NCI-H1417 treated with DMSO at 0.1 percent for 48 hours (cell line): ENCODE data around the gene CEP20.
"Not testable (repeated sequence)": the region's sequence is repeated elsewhere in the genome, so short reads cannot be mapped to it uniquely, and the experiment has no call there.

Experiments
- DNase-seq: peaks from one replicate; lab custom pipeline; 2025; lab: John Stamatoyannopoulos, UW

Gene CEP20

DNA sequence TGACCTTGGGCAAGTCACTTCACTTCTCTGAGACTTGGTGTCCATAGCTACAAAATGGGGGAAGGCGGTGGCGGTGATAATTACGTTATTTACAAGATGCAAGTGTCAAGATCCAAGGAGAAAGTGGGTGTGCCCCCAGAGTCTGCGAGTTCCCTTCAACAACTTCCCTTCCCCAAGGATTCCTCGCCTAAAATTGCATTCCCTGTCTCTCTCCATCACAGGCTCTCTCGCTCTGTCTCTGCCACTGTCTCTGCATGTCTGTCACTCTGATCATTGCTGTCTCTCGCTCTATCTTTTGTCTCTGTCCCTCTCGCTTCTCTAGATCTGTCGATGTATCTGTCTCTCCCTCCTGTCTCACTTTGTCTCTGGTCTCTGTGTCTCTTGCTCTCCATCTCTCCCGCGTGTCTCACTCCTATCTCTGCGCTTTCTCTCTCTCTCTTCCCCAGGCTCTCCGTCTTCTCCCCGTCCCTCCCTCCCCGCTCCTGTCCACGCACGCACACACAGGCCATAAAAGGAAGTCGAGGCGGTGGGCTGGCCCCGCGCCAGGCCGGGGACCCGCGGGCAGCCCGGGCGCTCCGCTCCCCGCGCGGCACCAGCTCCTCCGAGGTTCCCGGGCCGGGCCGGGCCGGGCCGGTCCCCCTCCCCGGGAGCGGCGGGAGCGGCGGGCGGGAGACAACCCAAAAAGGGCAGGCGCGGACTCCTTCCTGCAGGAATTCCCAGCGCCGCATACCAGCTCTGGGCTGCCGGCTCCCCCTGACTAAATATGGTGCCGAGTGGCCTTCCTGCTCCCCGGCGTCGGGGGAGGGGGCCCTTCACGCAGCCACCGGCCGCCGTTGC lies 30.5 kb downstream of the CEP20 start:
- no peak for DNase-seq

DNA sequence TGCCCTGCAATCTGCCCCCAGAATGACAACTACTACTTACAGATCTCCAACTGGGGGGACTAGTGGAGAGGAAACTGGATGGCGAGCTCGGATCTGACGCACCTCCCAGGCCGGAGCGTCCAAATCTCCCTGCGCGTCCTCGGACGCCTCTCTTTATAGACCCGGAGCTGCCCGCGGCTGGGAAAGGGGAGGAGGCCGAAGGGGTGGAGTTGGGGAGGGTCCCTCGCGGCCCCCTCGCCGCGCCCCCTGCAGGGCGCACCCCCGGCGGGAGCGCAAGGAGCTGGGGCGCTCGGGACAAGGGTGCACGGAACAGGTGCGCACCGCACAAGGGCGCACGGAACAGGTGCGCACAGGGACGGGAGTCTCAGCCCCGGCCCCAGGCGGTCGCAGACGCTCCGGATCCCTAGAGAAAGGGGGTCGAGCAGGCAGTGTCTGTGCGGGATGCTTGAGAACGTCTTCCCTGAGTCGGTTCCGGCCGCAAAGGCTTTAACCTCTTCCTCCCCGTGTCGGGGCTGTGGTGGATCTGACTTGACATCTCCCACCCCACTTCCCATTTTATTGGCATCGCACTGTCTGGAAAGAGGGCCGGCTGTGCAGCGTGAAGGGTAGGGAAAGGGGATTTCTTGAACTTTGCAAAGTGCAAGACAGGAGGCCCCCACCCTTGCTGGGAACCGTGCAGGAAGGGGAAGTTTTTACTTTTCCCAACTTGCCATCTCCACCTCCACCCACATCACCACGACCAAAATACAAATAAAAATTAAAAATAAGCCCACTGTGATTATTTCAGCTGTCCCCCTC lies 31.3 kb downstream of the CEP20 start, which contains the start of gene MYH11:
Gene MYH11, minus strand, starts transcription at position 128 of the 798 bp plus-strand sequence. CDS start 18,776 bp downstream, outside the sequence.
- no peak for DNase-seq

DNA sequence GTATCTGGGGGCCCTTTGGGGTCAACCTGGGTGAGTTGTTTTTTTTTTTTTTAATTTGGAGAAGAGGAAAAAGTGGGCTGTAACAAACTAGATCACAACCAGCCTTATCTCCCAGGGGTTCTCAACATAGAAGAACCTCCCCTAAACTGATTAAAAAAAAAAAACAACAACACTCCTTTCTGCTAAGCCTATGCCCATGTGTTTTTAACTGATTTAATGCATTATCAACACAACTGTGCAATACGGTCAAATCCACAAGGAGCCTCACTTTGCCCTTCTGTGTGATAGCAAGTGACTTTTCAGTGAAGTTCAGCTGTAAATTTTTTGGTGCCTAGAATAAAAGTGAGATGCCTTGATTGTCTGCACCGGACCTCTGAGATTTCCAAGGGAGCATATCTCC lies 32.2 kb downstream of the CEP20 start:
- no peak for DNase-seq

DNA sequence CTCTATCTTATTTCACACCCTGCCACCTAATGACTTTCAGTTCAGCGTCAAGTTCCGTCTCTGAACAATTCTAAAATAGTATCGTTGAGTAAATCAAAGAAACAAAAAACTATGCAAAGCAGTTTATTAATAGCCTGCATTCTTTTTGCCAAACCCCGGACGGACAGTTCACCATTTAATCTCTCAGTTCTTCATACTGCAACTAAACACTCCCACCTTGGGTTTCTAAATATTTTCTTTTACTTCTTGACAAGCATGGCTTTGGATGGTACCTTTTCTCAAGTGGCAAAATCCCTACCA lies 32.7 kb downstream of the CEP20 start:
- no peak for DNase-seq

DNA sequence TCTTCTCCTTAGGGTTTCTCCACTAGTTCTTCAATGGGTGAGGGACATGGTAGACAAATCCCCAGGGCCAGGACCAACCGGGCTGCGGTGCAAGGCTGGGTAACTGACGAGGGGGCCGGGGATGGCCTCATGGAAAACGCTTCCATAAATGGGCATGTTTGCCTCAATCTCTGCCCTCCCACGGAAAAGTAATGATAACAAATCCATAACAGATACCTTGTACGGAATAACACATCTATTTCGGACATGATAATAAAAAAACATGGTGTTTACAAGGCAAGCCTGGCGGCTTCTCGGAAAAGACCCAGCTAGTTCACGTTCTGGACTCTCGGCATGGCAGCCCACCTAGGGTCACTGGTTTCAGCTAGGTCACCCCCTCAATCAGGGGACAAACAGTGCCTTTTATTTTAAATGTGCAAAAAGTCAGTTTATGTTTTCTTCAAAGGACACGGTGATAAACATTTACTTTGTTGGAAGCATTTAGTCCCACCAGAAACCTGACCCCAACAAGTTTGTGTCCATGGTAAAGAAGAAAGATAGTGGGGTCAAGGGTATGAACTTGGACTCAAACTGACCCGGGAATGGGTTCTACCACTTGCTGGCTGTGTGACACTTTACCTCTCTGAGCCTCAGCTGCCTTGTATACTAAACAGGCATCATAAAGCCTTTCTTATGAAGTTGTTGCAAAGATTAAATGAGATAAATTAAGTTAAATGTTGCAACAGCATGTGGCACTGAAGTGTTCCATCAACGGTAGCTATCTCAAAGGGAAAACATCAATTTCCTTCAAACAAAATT lies 33.3 kb downstream of the CEP20 start:
- no peak for DNase-seq

DNA sequence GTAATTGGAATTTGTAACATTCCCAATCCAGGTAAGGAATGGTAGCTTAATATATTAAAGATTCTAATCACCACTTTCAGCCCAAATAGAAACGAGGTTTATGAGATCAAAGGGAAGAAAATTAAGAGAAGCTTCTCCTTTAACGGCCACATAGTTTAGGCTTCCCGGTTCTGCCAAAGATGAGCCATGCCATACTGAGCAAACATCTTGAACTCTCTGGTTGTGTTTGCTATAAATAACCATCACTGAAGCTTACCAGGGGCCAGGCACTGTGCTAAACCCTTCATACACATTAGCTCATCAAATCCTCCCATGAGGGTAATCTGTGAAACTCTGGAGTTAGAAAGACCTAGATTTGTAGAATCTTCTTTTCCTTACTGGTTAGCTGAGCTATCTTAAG lies 34.3 kb downstream of the CEP20 start:
- no peak for DNase-seq

DNA sequence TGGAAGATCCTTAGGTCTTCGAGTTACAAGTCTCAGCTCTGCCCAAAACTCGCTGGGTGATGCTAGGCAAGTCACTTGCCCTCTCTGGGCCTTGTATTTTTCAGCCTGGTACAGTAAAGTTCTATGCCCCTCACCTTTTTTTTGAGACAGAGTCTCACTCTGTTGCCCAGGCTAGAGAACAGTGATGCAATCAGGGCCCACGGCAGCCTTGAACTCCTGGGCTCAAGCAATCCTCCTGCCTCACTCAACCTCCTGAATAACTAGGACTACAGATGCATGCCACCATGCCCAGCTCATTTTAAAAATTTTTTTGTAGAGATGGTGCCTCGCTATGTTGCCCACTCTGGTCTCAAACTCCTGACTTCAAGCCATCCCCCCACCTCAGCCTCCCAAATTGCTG lies 35.4 kb downstream of the CEP20 start:
- DNase-seq, result no peak

DNA sequence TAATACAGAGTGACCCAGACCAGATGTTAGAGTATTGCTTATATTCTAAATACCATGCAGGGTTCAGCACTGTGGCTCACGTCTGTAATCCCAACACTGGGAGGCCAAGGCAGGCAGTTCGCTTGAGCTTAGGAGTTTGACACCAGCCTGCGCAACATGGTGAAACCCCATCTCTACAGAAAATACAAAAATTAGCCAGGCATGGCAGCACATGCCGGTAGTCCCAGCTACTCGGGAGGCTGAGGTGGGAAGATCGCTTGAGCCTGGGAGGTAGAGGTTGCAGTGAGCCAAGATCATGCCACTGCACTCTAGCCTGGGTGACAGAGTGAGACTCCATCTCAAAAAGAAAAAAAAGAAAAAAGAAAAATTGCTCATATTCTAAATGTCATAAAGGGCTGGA lies 37.8 kb downstream of the CEP20 start:
- DNase-seq, result not testable (repeated sequence)

DNA sequence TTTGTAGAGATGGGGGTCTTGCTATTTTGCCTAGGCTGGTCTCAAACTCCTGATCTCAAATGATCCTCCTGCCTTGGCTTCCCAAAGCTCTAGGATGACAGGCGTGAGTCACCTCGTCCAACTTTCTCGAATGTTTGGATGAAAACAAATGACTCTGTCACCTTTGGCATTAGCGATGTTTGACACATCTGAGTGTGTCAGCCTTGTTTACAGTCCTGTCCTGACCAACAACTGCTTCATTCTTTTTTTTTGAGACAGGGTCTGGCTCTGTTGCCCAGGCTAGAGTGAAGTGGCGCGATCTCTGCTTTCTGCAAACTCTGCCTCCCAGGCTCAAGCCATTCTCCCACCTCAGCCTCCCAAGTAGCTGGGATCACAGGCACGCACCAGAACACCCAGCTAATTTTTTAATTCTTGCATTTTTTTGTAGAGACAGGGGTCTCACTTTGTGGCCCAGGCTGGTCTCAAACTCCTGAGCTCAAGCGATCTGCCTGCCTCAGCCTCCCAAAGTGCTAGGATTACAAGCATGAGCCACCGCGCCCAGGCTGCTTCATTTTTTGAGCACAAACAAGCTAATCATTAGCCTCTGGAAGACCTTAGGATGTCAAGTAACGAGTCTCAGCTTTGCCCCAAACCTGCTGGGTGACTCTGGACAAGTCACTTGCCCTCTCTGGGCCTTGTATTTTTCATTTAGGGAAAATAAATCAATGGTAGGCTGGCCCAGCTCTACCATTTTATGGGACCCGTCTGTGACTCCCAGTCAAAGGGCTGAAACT lies 39.0 kb downstream of the CEP20 start:
- no peak for DNase-seq

DNA sequence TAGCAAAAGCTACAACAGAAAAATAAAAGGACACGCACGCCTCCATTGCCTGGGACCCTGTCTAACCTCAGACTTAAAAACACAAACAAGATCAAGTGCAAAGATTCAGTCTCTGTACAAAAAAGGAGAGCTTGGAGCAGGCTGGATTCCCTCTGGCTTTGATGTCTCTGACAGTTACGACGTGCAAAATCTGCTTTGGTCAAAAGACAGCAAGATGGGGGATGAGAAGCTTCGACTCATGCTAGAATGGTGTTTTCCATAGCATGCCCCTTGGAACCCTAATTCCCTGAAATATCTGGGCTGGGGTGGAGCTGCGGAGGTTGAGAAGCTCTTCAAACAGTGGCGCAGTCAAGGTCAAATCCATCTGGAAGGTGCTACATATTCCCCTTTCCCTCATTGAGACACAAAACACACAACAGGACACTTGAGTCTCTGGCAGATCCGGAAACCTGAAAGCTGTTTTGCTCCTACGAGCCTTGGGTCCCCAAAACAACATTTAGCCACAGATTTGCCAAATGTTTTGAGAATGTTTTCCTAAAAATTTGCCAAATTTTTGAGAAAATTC lies 40.7 kb downstream of the CEP20 start:
- DNase-seq, result no peak

DNA sequence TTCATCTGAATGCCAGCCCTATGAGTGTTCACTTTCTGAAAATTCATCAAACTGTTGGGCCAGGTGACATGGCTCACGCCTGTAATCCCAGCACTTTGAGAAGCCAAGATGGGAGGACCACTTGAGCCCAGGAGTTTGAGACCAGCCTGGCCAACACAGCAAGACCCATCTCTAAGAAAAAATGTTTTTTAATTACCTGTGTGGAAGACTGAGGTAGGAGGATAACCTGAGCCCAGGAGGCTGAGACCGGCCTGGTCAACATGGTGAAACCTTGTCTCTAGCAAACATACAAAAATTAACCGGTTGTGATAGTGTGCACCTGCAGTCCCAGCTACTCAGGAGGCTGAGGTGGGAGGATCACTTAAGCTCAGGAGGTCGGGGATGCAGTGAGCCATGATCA lies 41.9 kb downstream of the CEP20 start:
- no peak for DNase-seq

DNA sequence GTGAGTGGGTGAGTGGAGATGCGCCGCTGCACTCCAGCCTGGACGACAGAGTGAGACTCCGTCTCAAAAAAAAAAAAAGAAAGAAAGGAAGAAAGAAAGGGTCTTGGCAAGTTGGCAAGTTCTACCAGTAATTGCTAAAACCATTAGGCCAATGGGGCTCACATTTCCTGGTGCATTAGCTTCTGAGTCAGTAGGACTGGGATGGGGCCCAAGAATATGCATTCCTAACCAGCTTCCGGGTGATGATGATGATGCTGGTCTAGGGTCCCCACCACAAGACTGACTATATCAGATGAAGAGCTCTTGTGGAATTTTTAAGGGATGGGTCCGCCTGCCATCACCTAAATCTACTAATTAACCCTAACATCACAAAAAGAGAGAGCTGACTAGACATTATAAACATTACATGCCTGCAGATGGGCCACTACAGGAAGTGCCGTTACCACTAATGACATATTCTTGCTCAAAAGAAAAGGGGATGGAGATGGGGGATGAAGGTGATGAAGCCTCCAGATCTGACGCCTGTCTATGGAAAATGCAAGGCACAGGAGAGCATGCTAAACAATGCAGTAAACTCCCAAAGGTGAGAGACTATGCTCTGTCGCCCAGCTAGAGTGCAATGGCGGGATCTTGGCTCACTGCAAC lies 44.6 kb downstream of the CEP20 start:
- DNase-seq, result no peak

DNA sequence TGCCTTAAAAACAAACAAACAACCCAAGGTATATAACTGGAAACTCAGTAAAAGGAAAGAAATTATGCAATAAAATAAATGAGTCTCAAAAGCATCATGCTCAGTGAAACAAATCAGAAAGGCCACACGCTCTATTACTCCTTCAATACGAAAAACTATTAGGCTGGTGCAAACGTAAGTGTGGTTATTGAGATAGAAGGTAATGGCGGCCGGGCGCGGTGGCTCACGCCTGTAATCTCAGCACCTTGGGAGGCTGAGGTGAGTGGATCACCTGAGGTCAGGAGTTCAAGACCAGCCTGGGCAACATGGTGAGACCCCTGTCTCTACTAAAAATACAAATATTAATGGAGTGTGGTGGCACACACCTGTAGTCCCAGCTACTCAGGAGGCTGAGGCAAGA lies 49.2 kb downstream of the CEP20 start:
- DNase-seq, result not testable (repeated sequence)

DNA sequence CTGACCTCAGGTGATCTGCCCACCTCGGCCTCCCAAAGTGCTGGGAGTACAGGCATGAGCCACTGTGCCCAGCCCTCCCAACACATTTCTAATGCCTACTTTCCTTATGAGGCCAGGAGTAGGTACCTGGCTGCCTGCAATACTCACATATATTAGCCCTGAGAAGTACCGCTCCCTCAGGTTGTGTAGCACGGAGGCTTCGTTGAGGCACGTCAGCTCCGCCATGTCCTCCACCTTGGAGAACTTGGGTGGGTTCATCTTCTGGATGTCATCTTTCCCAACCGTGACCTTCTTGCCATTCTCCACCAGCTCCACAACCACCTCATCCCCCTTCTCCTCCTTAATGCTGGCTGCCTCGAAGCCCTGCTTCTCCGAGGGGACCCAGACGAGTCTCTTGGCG lies 50.6 kb downstream of the CEP20 start:
- no peak for DNase-seq

DNA sequence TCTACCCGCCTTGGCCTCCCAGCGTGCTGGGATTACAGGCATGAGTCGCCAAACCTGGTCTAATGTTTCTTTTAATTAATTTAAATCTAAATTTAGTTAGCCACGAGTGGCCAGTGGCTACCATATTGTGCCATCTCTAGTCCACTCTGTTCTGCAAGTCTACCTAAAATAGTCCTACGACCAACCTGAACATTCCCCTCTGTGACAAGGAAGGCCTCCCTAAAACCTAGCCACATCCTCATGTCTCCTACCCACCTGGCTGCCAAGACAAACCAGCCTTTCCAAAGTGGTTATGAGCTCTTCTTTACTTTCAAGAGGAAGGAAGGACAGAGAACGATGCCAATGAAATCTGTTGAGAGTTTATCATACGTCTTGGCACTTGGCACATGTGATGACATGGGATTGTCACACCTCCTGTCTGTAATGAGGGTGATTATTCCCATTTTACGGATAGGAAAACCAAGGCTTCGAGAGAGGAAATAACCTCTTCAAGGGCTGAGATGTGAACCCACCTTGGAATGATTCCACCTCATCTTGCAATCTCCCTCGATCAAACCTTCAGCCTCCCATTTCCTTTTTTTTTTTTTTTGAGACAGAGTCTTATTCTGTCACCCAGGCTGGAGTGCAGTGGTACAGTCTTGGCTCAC lies 51.3 kb downstream of the CEP20 start:
- no peak for DNase-seq

DNA sequence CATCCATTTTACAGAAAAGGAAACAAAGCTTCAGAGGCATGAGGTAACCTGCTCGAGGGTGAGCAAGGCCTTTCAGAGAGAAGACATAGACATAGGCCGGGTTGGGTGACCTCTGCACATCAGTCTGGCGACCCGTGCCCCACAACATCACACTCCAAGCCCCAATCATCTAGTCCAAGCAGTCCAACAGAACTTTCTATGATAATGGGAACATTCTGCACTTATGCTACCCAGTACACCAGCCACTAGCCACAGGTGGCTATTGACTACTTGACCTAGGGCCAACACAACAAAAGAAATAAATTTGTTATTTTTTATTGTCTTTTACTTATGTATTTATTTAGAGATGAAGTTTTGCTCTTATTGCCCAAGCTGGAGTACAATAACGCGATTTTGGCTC lies 52.3 kb downstream of the CEP20 start:
- no peak for DNase-seq

DNA sequence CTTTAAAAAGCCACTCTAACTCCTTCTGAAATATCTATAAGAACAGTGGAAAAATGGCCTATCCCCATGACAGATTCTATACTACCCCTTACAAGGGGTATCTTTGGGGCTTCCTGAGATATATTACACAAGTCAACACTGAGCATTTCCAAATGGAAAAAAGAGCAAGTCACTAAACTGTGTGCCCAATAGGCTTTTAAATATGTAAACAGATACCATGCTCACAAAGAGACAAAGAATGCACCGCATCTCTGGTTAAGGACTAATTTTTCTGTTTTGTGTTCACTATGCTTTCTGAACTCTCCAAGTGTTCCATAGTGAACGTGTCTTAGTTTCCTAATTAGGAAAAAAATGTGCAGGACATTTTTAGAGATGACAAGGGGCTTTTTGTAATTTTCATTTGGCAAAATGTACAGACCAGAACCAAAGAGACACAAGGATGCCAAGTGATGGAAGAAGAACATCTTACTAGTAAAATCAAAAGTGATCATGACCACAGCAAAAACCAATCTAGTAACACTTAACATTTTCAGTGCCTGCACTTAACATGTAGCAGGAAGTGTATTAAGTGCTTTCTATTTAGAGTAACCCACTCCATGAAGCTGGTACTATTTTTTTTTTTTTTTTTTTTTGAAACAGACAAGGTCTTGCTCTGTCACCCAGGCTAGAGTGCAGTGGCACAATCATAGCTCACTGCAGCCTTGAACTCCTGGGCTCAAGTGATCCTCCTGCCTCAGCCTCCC lies 53.1 kb downstream of the CEP20 start:
- no peak for DNase-seq

DNA sequence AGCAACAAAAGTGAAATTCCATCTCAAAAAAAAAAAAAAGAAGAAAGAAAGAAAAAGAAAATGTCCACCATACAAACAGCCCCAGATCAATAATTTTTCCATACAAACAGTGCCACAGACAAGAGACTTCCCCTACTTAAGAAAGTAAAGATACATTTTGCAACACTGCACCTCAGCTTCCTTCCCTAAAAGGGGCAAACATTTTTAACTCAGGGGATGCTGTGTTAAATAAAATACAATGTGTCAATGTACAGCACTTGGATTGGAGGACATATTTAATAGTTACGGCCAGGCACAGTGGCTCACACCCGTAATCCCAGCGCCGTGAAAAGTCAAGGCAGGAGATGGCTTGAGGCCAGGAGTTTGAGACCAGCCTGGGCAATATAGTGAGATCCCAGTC lies 53.9 kb downstream of the CEP20 start:
- no peak for DNase-seq

DNA sequence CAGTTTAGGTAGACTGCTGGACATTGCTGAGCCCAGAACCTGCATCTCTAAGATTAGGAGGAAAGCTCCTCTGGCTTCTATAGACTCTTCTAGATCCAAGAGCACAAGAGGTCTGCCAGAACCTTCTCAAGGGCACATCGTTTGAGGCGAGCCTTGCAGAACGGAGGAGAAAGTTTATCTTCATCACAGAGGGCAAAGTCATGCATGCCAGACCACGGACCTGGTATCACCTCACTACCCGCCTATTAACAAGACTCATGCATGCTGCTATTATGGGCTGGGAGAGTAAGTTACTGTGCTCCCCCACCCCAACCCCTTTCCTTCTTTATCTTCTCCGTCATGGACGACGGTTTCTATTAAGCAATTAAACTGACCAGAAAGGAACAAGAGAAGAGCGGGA lies 54.9 kb downstream of the CEP20 start:
- DNase-seq, result no peak

DNA sequence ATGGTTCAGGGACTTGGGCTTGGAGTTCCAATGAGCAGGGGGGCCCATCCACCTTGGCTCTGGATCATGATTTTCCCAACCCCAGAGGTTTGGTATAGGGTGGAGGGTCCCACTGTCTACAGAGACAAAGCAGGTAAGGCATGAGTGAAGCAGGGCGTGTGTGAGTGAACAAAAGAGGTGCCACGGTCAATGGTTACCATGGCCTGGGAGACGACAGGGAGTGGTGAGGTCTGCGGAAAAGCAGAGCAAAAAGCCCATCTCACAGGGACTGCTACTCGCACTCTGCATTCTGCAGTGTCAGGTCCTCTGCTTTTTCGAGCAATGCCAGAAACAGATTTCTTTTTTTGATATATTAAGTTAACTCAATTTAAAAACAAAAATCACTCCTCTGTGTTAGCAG lies 56.2 kb downstream of the CEP20 start:
- DNase-seq, result no peak
